Measurements from ENCODE around the gene SMIM36.

DNA sequence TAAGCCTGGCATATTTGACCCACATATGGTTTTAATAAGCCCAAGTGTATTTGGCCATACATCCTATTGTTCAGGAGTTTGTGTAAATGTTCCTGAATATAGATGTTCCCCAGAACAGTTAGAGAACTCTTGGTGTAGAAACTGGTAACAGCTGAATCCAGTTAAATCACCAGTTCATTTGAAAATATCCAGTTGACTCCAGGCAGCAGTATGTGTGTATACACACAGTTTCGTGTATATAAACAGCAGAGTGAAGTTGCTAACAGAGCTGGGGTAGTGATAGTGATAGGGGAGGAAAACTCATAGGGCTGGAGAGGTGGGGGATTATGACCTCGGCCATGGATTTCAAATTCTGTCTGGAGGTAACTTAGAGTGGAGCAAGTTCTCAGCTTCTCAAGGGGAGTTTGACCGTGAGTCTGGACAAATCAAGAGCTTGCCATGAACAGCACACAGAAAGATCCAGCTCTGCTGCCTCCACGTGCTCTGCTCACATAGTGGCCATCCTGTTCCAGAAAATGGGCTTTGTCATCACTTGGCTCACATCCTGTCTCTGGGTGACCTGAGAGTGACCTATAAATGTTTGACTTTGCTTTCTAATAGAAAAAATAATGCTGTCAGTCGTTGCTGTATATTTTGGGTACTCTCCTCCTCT is 59.0 kb downstream of the SMIM36 start:
- TF ChIP-seq CTCF (IDR thresholded peaks at IDR 0.05 in 4 of 5, conservative IDR thresholded peaks at IDR 0.05 in 1 of 5) (no peak), POLR2A (IDR thresholded peaks at IDR 0.05) (no peak)
